ENCODE data around the gene PEX13. TPM values are rescaled to one million over a fixed set of nuclear protein-coding genes. Genes with fewer than 3 reads are reported as not detected.
"Not testable (repeated sequence)": the region's sequence is repeated elsewhere in the genome, so short reads cannot be mapped to it uniquely, and the experiment has no call there.

The PEX13 gene
- total RNA-seq, 1 donor from 2014 or later, result 24.0 TPM

- Histone ChIP-seq H3K27ac (ENCODE audit: low read depth, low read length) (no peak overlapping the region), H3K4me3 (ENCODE audit: low read length in 3 of 3) (no peak overlapping the region), H3K27me3 (ENCODE audit: control insufficient read depth in 3 of 3, insufficient read depth in 3 of 3, low read length in 3 of 3) (no peaks in the 10 kb centered on the region), H3K4me1 (ENCODE audit: control insufficient read depth in 3 of 3, insufficient read depth in 3 of 3, low read length in 3 of 3) (no peaks in the 10 kb centered on the region), H3K9me3 (ENCODE audit: control insufficient read depth in 3 of 3, low read length in 3 of 3) (no peaks in the 10 kb centered on the region), H3K9ac (ENCODE audit: low read depth in 1 of 3, low read length in 3 of 3) (no peak overlapping the region), H3K36me3 (ENCODE audit: control insufficient read depth in 3 of 3, insufficient read depth in 3 of 3, low read length in 3 of 3) (peaks cover 0 to 9% (median 0%) of the 10 kb centered on the region in 3 donors)
Observed at GRCh38 chr2:61005736-61006135, 11.8 kb upstream of the PEX13 start.

- Histone ChIP-seq H3K4me1 (ENCODE audit: control insufficient read depth in 3 of 3, insufficient read depth in 3 of 3, low read length in 3 of 3) (no peaks in the 10 kb centered on the region), H3K36me3 (ENCODE audit: control insufficient read depth in 3 of 3, insufficient read depth in 3 of 3, low read length in 3 of 3) (peaks cover 0 to 9% (median 0%) of the 10 kb centered on the region in 3 donors), H3K9me3 (ENCODE audit: control insufficient read depth in 3 of 3, low read length in 3 of 3) (no peaks in the 10 kb centered on the region), H3K27me3 (ENCODE audit: control insufficient read depth in 3 of 3, insufficient read depth in 3 of 3, low read length in 3 of 3) (no peaks in the 10 kb centered on the region), H3K27ac (ENCODE audit: low read depth, low read length) (no peak overlapping the region), H3K4me3 (ENCODE audit: low read length in 3 of 3) (no peak overlapping the region), H3K9ac (ENCODE audit: low read depth in 1 of 3, low read length in 3 of 3) (no peak overlapping the region)
Observed at GRCh38 chr2:61006486-61007105, 10.9 kb upstream of the PEX13 start.

- H3K9me3 ChIP-seq (ENCODE audit: control insufficient read depth in 3 of 3, low read length in 3 of 3), result no peaks in the 10 kb centered on the region
- no peak overlapping the region for H3K4me3 ChIP-seq (ENCODE audit: low read length in 3 of 3)
- no peak overlapping the region for H3K27ac ChIP-seq (ENCODE audit: low read depth, low read length)
- H3K9ac ChIP-seq (ENCODE audit: low read depth in 1 of 3, low read length in 3 of 3), result no peak overlapping the region
- no peaks in the 10 kb centered on the region for H3K4me1 ChIP-seq (ENCODE audit: control insufficient read depth in 3 of 3, insufficient read depth in 3 of 3, low read length in 3 of 3)
- no peaks in the 10 kb centered on the region for H3K27me3 ChIP-seq (ENCODE audit: control insufficient read depth in 3 of 3, insufficient read depth in 3 of 3, low read length in 3 of 3)
- peaks cover 0 to 9% (median 0%) of the 10 kb centered on the region in 3 donors for H3K36me3 ChIP-seq (ENCODE audit: control insufficient read depth in 3 of 3, insufficient read depth in 3 of 3, low read length in 3 of 3)
Observed at GRCh38 chr2:61009355-61009754, 8.2 kb upstream of the PEX13 start.

- H3K9me3 ChIP-seq (ENCODE audit: control insufficient read depth in 3 of 3, low read length in 3 of 3), result no peaks in the 10 kb centered on the region
- peaks cover 0 to 9% (median 0%) of the 10 kb centered on the region in 3 donors for H3K36me3 ChIP-seq (ENCODE audit: control insufficient read depth in 3 of 3, insufficient read depth in 3 of 3, low read length in 3 of 3)
- peaks cover 2 to 5% (median 5%) of the 10 kb centered on the region in 3 donors for H3K4me1 ChIP-seq (ENCODE audit: control insufficient read depth in 3 of 3, insufficient read depth in 3 of 3, low read length in 3 of 3)
- peak overlapping the region; percentile 4 for H3K27ac ChIP-seq (ENCODE audit: low read depth, low read length)
- no peaks in the 10 kb centered on the region for H3K27me3 ChIP-seq (ENCODE audit: control insufficient read depth in 3 of 3, insufficient read depth in 3 of 3, low read length in 3 of 3)
- no peak overlapping the region for H3K4me3 ChIP-seq (ENCODE audit: low read length in 3 of 3)
- no peak overlapping the region for H3K9ac ChIP-seq (ENCODE audit: low read depth in 1 of 3, low read length in 3 of 3)
Observed at GRCh38 chr2:61011678-61012077, 5.8 kb upstream of the PEX13 start.

- Histone ChIP-seq H3K9ac (ENCODE audit: low read depth in 1 of 3, low read length in 3 of 3) (peak overlapping the region in 1 of 3 donors; percentile 11), H3K27ac (ENCODE audit: low read depth, low read length) (peak overlapping the region; percentile 4)
- not testable (repeated sequence) for H3K4me3 ChIP-seq (ENCODE audit: low read length in 3 of 3); H3K27me3 ChIP-seq (ENCODE audit: control insufficient read depth in 3 of 3, insufficient read depth in 3 of 3, low read length in 3 of 3); H3K36me3 ChIP-seq (ENCODE audit: control insufficient read depth in 3 of 3, insufficient read depth in 3 of 3, low read length in 3 of 3); H3K9me3 ChIP-seq (ENCODE audit: control insufficient read depth in 3 of 3, low read length in 3 of 3); H3K4me1 ChIP-seq (ENCODE audit: control insufficient read depth in 3 of 3, insufficient read depth in 3 of 3, low read length in 3 of 3)
Observed at GRCh38 chr2:61012303-61012702, 5.2 kb upstream of the PEX13 start.

GRCh38 chr2:61013382-61013781 is 4.1 kb upstream of the PEX13 start:
- Histone ChIP-seq H3K9me3 (ENCODE audit: control insufficient read depth in 3 of 3, low read length in 3 of 3) (no peaks in the 10 kb centered on the region), H3K9ac (ENCODE audit: low read depth in 1 of 3, low read length in 3 of 3) (no peak overlapping the region), H3K4me1 (ENCODE audit: control insufficient read depth in 3 of 3, insufficient read depth in 3 of 3, low read length in 3 of 3) (peaks cover 2 to 10% (median 9%) of the 10 kb centered on the region in 3 donors), H3K4me3 (ENCODE audit: low read length in 3 of 3) (no peak overlapping the region), H3K36me3 (ENCODE audit: control insufficient read depth in 3 of 3, insufficient read depth in 3 of 3, low read length in 3 of 3) (peaks cover 0 to 6% (median 3%) of the 10 kb centered on the region in 3 donors), H3K27me3 (ENCODE audit: control insufficient read depth in 3 of 3, insufficient read depth in 3 of 3, low read length in 3 of 3) (no peaks in the 10 kb centered on the region), H3K27ac (ENCODE audit: low read depth, low read length) (no peak overlapping the region)

- no peaks in the 10 kb centered on the region for H3K9me3 ChIP-seq (ENCODE audit: control insufficient read depth in 3 of 3, low read length in 3 of 3)
- no peak overlapping the region for H3K27ac ChIP-seq (ENCODE audit: low read depth, low read length)
Observed at GRCh38 chr2:61014763-61015162, 2.8 kb upstream of the PEX13 start.

GRCh38 chr2:61015976-61016375 is 1.5 kb upstream of the PEX13 start:
- H3K9me3 ChIP-seq (ENCODE audit: control insufficient read depth in 3 of 3, low read length in 3 of 3), result no peaks in the 10 kb centered on the region
- H3K9ac ChIP-seq (ENCODE audit: low read depth in 1 of 3, low read length in 3 of 3), result peak overlapping the region; percentile 95 to 99 (median 98)
- H3K27me3 ChIP-seq (ENCODE audit: control insufficient read depth in 3 of 3, insufficient read depth in 3 of 3, low read length in 3 of 3), result no peaks in the 10 kb centered on the region
- peak overlapping the region; percentile 81 for H3K27ac ChIP-seq (ENCODE audit: low read depth, low read length)
- H3K36me3 ChIP-seq (ENCODE audit: control insufficient read depth in 3 of 3, insufficient read depth in 3 of 3, low read length in 3 of 3), result peaks cover under 1 to 4% (median 1%) of the 10 kb centered on the region in 3 donors
- peaks cover 6 to 15% (median 14%) of the 10 kb centered on the region in 3 donors for H3K4me1 ChIP-seq (ENCODE audit: control insufficient read depth in 3 of 3, insufficient read depth in 3 of 3, low read length in 3 of 3)
- H3K4me3 ChIP-seq (ENCODE audit: low read length in 3 of 3), result peak overlapping the region; percentile 79 to 98 (median 96)

More at GRCh38 chr2:61014763-61015162, 2.8 kb upstream of the PEX13 start:
- Histone ChIP-seq H3K36me3 (ENCODE audit: control insufficient read depth in 3 of 3, insufficient read depth in 3 of 3, low read length in 3 of 3) (peaks cover 0 to 3% (median 0%) of the 10 kb centered on the region in 3 donors), H3K27me3 (ENCODE audit: control insufficient read depth in 3 of 3, insufficient read depth in 3 of 3, low read length in 3 of 3) (no peaks in the 10 kb centered on the region), H3K9ac (ENCODE audit: low read depth in 1 of 3, low read length in 3 of 3) (no peak overlapping the region), H3K4me3 (ENCODE audit: low read length in 3 of 3) (no peak overlapping the region), H3K4me1 (ENCODE audit: control insufficient read depth in 3 of 3, insufficient read depth in 3 of 3, low read length in 3 of 3) (peaks cover 6 to 15% (median 14%) of the 10 kb centered on the region in 3 donors)

- H3K9ac ChIP-seq (ENCODE audit: low read depth in 1 of 3, low read length in 3 of 3), result peak overlapping the region; percentile 95 to 99 (median 98)
- H3K36me3 ChIP-seq (ENCODE audit: control insufficient read depth in 3 of 3, insufficient read depth in 3 of 3, low read length in 3 of 3), result peaks cover 5 to 6% (median 6%) of the 10 kb centered on the region in 3 donors
- H3K9me3 ChIP-seq (ENCODE audit: control insufficient read depth in 3 of 3, low read length in 3 of 3), result no peaks in the 10 kb centered on the region
- peak overlapping the region; percentile 81 for H3K27ac ChIP-seq (ENCODE audit: low read depth, low read length)
- H3K27me3 ChIP-seq (ENCODE audit: control insufficient read depth in 3 of 3, insufficient read depth in 3 of 3, low read length in 3 of 3), result no peaks in the 10 kb centered on the region
- H3K4me1 ChIP-seq (ENCODE audit: control insufficient read depth in 3 of 3, insufficient read depth in 3 of 3, low read length in 3 of 3), result peaks cover 6 to 15% (median 14%) of the 10 kb centered on the region in 3 donors
- H3K4me3 ChIP-seq (ENCODE audit: low read length in 3 of 3), result peak overlapping the region; percentile 79 to 98 (median 96)
Observed at GRCh38 chr2:61016392-61017002, 1.0 kb upstream of the PEX13 start.

GRCh38 chr2:61017003-61017555 is 441 bp upstream of the PEX13 start:
- Histone ChIP-seq H3K9ac (ENCODE audit: low read depth in 1 of 3, low read length in 3 of 3) (peak overlapping the region; percentile 95 to 99 (median 98)), H3K36me3 (ENCODE audit: control insufficient read depth in 3 of 3, insufficient read depth in 3 of 3, low read length in 3 of 3) (peaks cover 5 to 6% (median 6%) of the 10 kb centered on the region in 3 donors), H3K27ac (ENCODE audit: low read depth, low read length) (peak overlapping the region; percentile 81), H3K9me3 (ENCODE audit: control insufficient read depth in 3 of 3, low read length in 3 of 3) (no peaks in the 10 kb centered on the region), H3K4me3 (ENCODE audit: low read length in 3 of 3) (peak overlapping the region; percentile 79 to 98 (median 96)), H3K4me1 (ENCODE audit: control insufficient read depth in 3 of 3, insufficient read depth in 3 of 3, low read length in 3 of 3) (peaks cover 6 to 15% (median 14%) of the 10 kb centered on the region in 3 donors), H3K27me3 (ENCODE audit: control insufficient read depth in 3 of 3, insufficient read depth in 3 of 3, low read length in 3 of 3) (no peaks in the 10 kb centered on the region)

Data from skeletal muscle tissue (tissue), 4 donors.